HUES6 (cell line): Measurements from ENCODE around the gene CHTF18.

Experiments used
- H3K27ac ChIP-seq: 2 replicates; pipeline ENCODE4 v1.7.0; 2013; ENCODE audit warnings: low read depth, mild to moderate bottlenecking, low read length, inconsistent platforms
- H3K27me3 ChIP-seq: 2 replicates; pipeline ENCODE4 v1.6.1; 2013; ENCODE audit warnings: low read length; ENCODE audit not compliant: control insufficient read depth, insufficient read depth
- H3K36me3 ChIP-seq: 2 replicates; pipeline ENCODE4 v1.6.1; 2013; ENCODE audit warnings: low read length; ENCODE audit not compliant: control insufficient read depth, insufficient read depth
- H3K4me1 ChIP-seq: 2 replicates; pipeline ENCODE4 v1.6.1; 2013; ENCODE audit warnings: low read length; ENCODE audit not compliant: control insufficient read depth, insufficient read depth
- H3K4me3 ChIP-seq: 2 replicates; pipeline ENCODE4 v1.5.1; 2013; ENCODE audit warnings: low read depth, low read length
- H3K9ac ChIP-seq: one replicate; pipeline ENCODE4 v1.6.1; 2013; ENCODE audit warnings: mild to moderate bottlenecking, low read length
- H3K9me3 ChIP-seq: 2 replicates; pipeline ENCODE4 v1.6.1; 2013; ENCODE audit warnings: low read depth, low read length; ENCODE audit not compliant: control insufficient read depth, insufficient read depth

CHTF18 gene

GRCh38 chr16:824601-825000 is 36.2 kb downstream of the CHTF18 start:
- H3K36me3 ChIP-seq: no peaks in the 10 kb centered on the region
- H3K27ac ChIP-seq: no peak overlapping the region
- no peaks in the 10 kb centered on the region for H3K4me1 ChIP-seq
- H3K9ac ChIP-seq: no peak overlapping the region
- no peaks in the 10 kb centered on the region for H3K9me3 ChIP-seq
- no peak overlapping the region for H3K4me3 ChIP-seq
- no peaks in the 10 kb centered on the region for H3K27me3 ChIP-seq

GRCh38 chr16:825341-826061 is 37.1 kb downstream of the CHTF18 start:
- Histone ChIP-seq H3K4me1 (no peaks in the 10 kb centered on the region), H3K9me3 (no peaks in the 10 kb centered on the region), H3K27me3 (no peaks in the 10 kb centered on the region), H3K36me3 (no peaks in the 10 kb centered on the region), H3K4me3 (no peak overlapping the region), H3K27ac (no peak overlapping the region), H3K9ac (no peak overlapping the region)

GRCh38 chr16:827513-827912 is 39.1 kb downstream of the CHTF18 start:
- Histone ChIP-seq H3K9me3 (no peaks in the 10 kb centered on the region), H3K4me1 (no peaks in the 10 kb centered on the region), H3K9ac (no peak overlapping the region), H3K36me3 (no peaks in the 10 kb centered on the region), H3K4me3 (no peak overlapping the region), H3K27me3 (no peaks in the 10 kb centered on the region), H3K27ac (no peak overlapping the region)

GRCh38 chr16:828891-829290 is 40.5 kb downstream of the CHTF18 start:
- no peaks in the 10 kb centered on the region for H3K9me3 ChIP-seq
- no peaks in the 10 kb centered on the region for H3K27me3 ChIP-seq
- no peak overlapping the region for H3K4me3 ChIP-seq
- H3K36me3 ChIP-seq: no peaks in the 10 kb centered on the region
- no peak overlapping the region for H3K27ac ChIP-seq
- no peak overlapping the region for H3K9ac ChIP-seq
- H3K4me1 ChIP-seq: no peaks in the 10 kb centered on the region

- H3K27ac ChIP-seq: no peak overlapping the region
- no peaks in the 10 kb centered on the region for H3K27me3 ChIP-seq
- H3K9ac ChIP-seq: no peak overlapping the region
- H3K4me1 ChIP-seq: no peaks in the 10 kb centered on the region
- no peaks in the 10 kb centered on the region for H3K9me3 ChIP-seq
- no peak overlapping the region for H3K4me3 ChIP-seq
- no peaks in the 10 kb centered on the region for H3K36me3 ChIP-seq
Measured at GRCh38 chr16:830107-830870, 41.9 kb downstream of the CHTF18 start.

GRCh38 chr16:830871-831570 is 42.6 kb downstream of the CHTF18 start:
- Histone ChIP-seq H3K36me3 (no peaks in the 10 kb centered on the region), H3K27me3 (no peaks in the 10 kb centered on the region), H3K27ac (no peak overlapping the region), H3K4me1 (no peaks in the 10 kb centered on the region), H3K9ac (no peak overlapping the region), H3K4me3 (no peak overlapping the region), H3K9me3 (peaks cover 6% of the 10 kb centered on the region)

GRCh38 chr16:831571-832413 is 43.4 kb downstream of the CHTF18 start:
- H3K4me3 ChIP-seq: no peak overlapping the region
- H3K27me3 ChIP-seq: no peaks in the 10 kb centered on the region
- no peak overlapping the region for H3K9ac ChIP-seq

GRCh38 chr16:832652-833336 is 44.4 kb downstream of the CHTF18 start:
- Histone ChIP-seq H3K4me3 (no peak overlapping the region), H3K36me3 (no peaks in the 10 kb centered on the region), H3K4me1 (no peaks in the 10 kb centered on the region), H3K9ac (no peak overlapping the region), H3K9me3 (peaks cover 16% of the 10 kb centered on the region), H3K27ac (no peak overlapping the region), H3K27me3 (no peaks in the 10 kb centered on the region)

More at GRCh38 chr16:831571-832413, 43.4 kb downstream of the CHTF18 start:
- Histone ChIP-seq H3K27ac (no peak overlapping the region), H3K9me3 (peaks cover 12% of the 10 kb centered on the region), H3K4me1 (no peaks in the 10 kb centered on the region), H3K36me3 (no peaks in the 10 kb centered on the region)

DNA sequence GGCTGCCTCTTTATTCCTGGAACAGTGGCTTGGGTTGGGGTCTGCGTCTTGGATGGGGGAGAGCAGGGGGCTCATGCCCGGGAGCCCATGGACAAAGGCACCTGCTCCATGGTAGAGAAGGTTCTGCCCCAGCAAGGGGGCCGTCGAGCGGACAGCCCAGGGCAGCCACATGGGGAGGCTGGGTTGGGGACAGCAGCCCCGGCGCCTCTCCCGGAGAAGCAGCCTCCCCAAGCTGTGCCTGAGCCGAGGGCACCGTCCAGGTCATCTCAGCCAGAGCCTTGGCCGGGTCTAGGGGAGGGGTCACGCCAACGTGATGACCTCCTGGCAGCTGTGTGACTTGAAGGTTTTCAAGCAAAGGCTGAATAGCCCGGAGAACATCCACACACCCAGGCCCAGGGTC is 45.0 kb downstream of the CHTF18 start:
- H3K9me3 ChIP-seq: peaks cover 18% of the 10 kb centered on the region
- no peaks in the 10 kb centered on the region for H3K27me3 ChIP-seq
- H3K36me3 ChIP-seq: no peaks in the 10 kb centered on the region
- no peak overlapping the region for H3K9ac ChIP-seq
- no peak overlapping the region for H3K27ac ChIP-seq
- no peak overlapping the region for H3K4me3 ChIP-seq
- no peaks in the 10 kb centered on the region for H3K4me1 ChIP-seq

- H3K27me3 ChIP-seq: no peaks in the 10 kb centered on the region
- no peaks in the 10 kb centered on the region for H3K36me3 ChIP-seq
Measured at GRCh38 chr16:835373-835772, 47.0 kb downstream of the CHTF18 start.

More at GRCh38 chr16:835373-835772, 47.0 kb downstream of the CHTF18 start:
- Histone ChIP-seq H3K4me3 (no peak overlapping the region), H3K9me3 (peaks cover 18% of the 10 kb centered on the region), H3K9ac (no peak overlapping the region), H3K27ac (no peak overlapping the region), H3K4me1 (no peaks in the 10 kb centered on the region)
